Muscle layer of duodenum (tissue), 2 donors: ENCODE results near the gene HNRNPF.
"Not testable (repeated sequence)": the region's sequence is repeated elsewhere in the genome, so short reads cannot be mapped to it uniquely, and the experiment has no call there.

Source experiments
- H3K27ac ChIP-seq: one replicate; pipeline ENCODE4 v1.7.0; 2013; ENCODE audit warnings: mild to moderate bottlenecking, low read length
- H3K27me3 ChIP-seq: one replicate; pipeline ENCODE4 v1.7.0; 2013; ENCODE audit warnings: low read depth, mild to moderate bottlenecking, control low read depth, low read length
- H3K36me3 ChIP-seq, 2 donors: one replicate each; pipeline ENCODE4 v1.7.0; 2013; ENCODE audit warnings: low read length in 2 of 2, control low read depth in 1 of 2, mild to moderate bottlenecking in 1 of 2; ENCODE audit not compliant: insufficient read depth in 2 of 2, control insufficient read depth in 1 of 2
- H3K4me1 ChIP-seq, 2 donors: one replicate each; pipeline ENCODE4 v1.7.0; 2013; ENCODE audit warnings: low read length in 2 of 2, mild to moderate bottlenecking in 2 of 2, control low read depth in 1 of 2, moderate library complexity in 1 of 2; ENCODE audit not compliant: insufficient read depth in 2 of 2, control insufficient read depth in 1 of 2
- H3K4me3 ChIP-seq, 2 donors: one replicate each; pipeline ENCODE4 v1.7.0; 2013; ENCODE audit warnings: low read length in 2 of 2, low read depth in 1 of 2, mild to moderate bottlenecking in 1 of 2
- H3K9me3 ChIP-seq, 2 donors: one replicate each; pipeline ENCODE4 v1.7.0; 2013; ENCODE audit warnings: low read length in 2 of 2, control low read depth in 1 of 2, mild to moderate bottlenecking in 1 of 2; ENCODE audit not compliant: control insufficient read depth in 1 of 2
- donor health status: healthy.

HNRNPF gene

GRCh38 chr10:43440463-43441134, 31.6 kb upstream of the HNRNPF start:
- Histone ChIP-seq H3K4me3 (no peak overlapping the region), H3K36me3 (peaks cover 0 to 8% of the 10 kb centered on the region in 2 donors), H3K27ac (no peak overlapping the region)

GRCh38 chr10:43437141-43437870, 28.3 kb upstream of the HNRNPF start:
- peaks cover 0 to 8% of the 10 kb centered on the region in 2 donors for H3K36me3 ChIP-seq
- H3K4me3 ChIP-seq = peak overlapping the region; percentile 87 to 94

More at GRCh38 chr10:43440463-43441134, 31.6 kb upstream of the HNRNPF start:
- H3K27me3 ChIP-seq = no peaks in the 10 kb centered on the region
- H3K9me3 ChIP-seq = no peaks in the 10 kb centered on the region
- H3K4me1 ChIP-seq = peaks cover 0 to 2% of the 10 kb centered on the region in 2 donors

GRCh38 chr10:43436291-43437140, 27.5 kb upstream of the HNRNPF start, which contains the start of gene ZNF487:
TSS of gene ZNF487 (plus strand) at chr10:43437111. CDS start at chr10:43475814, 38,703 bp downstream.
- H3K4me1 ChIP-seq = peaks cover 0 to 2% of the 10 kb centered on the region in 2 donors
- peak within 1 kb of the TSS; percentile 99 for H3K27ac ChIP-seq
- H3K27me3 ChIP-seq = no peaks in the 10 kb centered on the region
- peaks cover 0 to 8% of the 10 kb centered on the region in 2 donors for H3K36me3 ChIP-seq
- no peaks in the 10 kb centered on the region for H3K9me3 ChIP-seq
- peak within 1 kb of the TSS; percentile 87 to 94 for H3K4me3 ChIP-seq

More at GRCh38 chr10:43437141-43437870, 28.3 kb upstream of the HNRNPF start:
- H3K4me1 ChIP-seq = peaks cover 0 to 2% of the 10 kb centered on the region in 2 donors
- peak overlapping the region; percentile 99 for H3K27ac ChIP-seq
- H3K9me3 ChIP-seq = no peaks in the 10 kb centered on the region
- no peaks in the 10 kb centered on the region for H3K27me3 ChIP-seq

GRCh38 chr10:43430926-43431663, 22.1 kb upstream of the HNRNPF start:
- Histone ChIP-seq H3K27ac (no peak overlapping the region), H3K27me3 (no peaks in the 10 kb centered on the region), H3K9me3 (no peaks in the 10 kb centered on the region)

GRCh38 chr10:43427166-43427825, 18.3 kb upstream of the HNRNPF start:
- H3K36me3 ChIP-seq = no peaks in the 10 kb centered on the region
- no peaks in the 10 kb centered on the region for H3K9me3 ChIP-seq
- no peaks in the 10 kb centered on the region for H3K27me3 ChIP-seq
- no peak overlapping the region for H3K27ac ChIP-seq
- no peak overlapping the region for H3K4me3 ChIP-seq
- no peaks in the 10 kb centered on the region for H3K4me1 ChIP-seq

More at GRCh38 chr10:43430926-43431663, 22.1 kb upstream of the HNRNPF start:
- Histone ChIP-seq H3K4me1 (no peaks in the 10 kb centered on the region), H3K4me3 (no peak overlapping the region), H3K36me3 (no peaks in the 10 kb centered on the region)

- H3K27ac ChIP-seq, H3K36me3 ChIP-seq, H3K4me3 ChIP-seq, H3K9me3 ChIP-seq, H3K4me1 ChIP-seq, H3K27me3 ChIP-seq: not testable (repeated sequence)
Observed at GRCh38 chr10:43426476-43426875, 17.5 kb upstream of the HNRNPF start.

GRCh38 chr10:43424416-43424815, 15.4 kb upstream of the HNRNPF start:
- H3K36me3 ChIP-seq = no peaks in the 10 kb centered on the region
- peaks cover 0 to 3% of the 10 kb centered on the region in 2 donors for H3K4me1 ChIP-seq
- no peaks in the 10 kb centered on the region for H3K27me3 ChIP-seq
- H3K27ac ChIP-seq = no peak overlapping the region
- no peak overlapping the region for H3K4me3 ChIP-seq
- no peaks in the 10 kb centered on the region for H3K9me3 ChIP-seq

- H3K36me3 ChIP-seq, H3K27me3 ChIP-seq, H3K4me3 ChIP-seq, H3K4me1 ChIP-seq, H3K9me3 ChIP-seq: not testable (repeated sequence)
- peak overlapping the region; percentile 97 for H3K27ac ChIP-seq
Observed at GRCh38 chr10:43421944-43422343, 13.0 kb upstream of the HNRNPF start.

GRCh38 chr10:43421519-43421918, 12.5 kb upstream of the HNRNPF start:
- Histone ChIP-seq H3K9me3 (no peaks in the 10 kb centered on the region), H3K4me3 (no peak overlapping the region), H3K36me3 (no peaks in the 10 kb centered on the region), H3K27me3 (no peaks in the 10 kb centered on the region), H3K4me1 (peaks cover 0 to 6% of the 10 kb centered on the region in 2 donors), H3K27ac (peak overlapping the region; percentile 97)

- H3K9me3 ChIP-seq = no peaks in the 10 kb centered on the region
- H3K36me3 ChIP-seq = no peaks in the 10 kb centered on the region
- peak overlapping the region; percentile 97 for H3K27ac ChIP-seq
- no peaks in the 10 kb centered on the region for H3K27me3 ChIP-seq
- peak overlapping the region; percentile 63 to 69 for H3K4me3 ChIP-seq
- H3K4me1 ChIP-seq = peaks cover 0 to 6% of the 10 kb centered on the region in 2 donors
Observed at GRCh38 chr10:43421201-43421507, 12.2 kb upstream of the HNRNPF start.
